ENCODE data around the gene SFSWAP. TPM values are rescaled to one million over a fixed set of nuclear protein-coding genes. Genes with fewer than 3 reads are reported as not detected.

SFSWAP gene
- total and polyA plus RNA-seq, 2 of the 8 experiments (the other 6 are each of a cell fraction or from before 2014, with no cell fraction given), result 36.5 to 49.5 TPM

DNA sequence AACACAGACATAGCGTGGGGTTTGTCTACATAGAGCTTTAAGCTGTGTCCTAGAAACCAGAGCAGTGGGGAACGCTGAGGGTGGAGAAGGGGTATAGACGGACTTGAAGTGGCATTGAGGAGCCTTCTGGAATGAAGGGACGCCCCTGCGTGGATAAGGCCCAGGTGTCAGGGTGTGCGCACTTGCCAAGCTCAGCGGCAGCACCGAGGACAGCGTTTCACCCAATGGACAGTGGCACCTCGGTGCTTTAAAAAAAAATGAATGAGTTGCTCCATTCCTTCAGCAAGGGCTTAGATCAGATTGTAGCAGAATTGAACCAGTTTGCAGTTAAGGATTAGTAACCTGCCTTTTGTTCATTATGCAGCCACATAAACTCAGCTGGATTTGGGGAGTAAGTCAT lies 83.7 kb downstream of the SFSWAP start (continued):
- TF ChIP-seq SIRT6 (IDR thresholded peaks at IDR 0.05; ENCODE audit: low read length), result no peak
